SK-N-SH (cell line): ENCODE measurements around the gene GIGYF1.

Experiments
- FOXM1 ChIP-seq: IDR thresholded peaks from 2 replicates; pipeline ENCODE4 v1.4.0; 2012; ENCODE audit warnings: low read depth, mild to moderate bottlenecking
- MXI1 ChIP-seq: IDR thresholded peaks from 2 replicates; pipeline ENCODE4 v1.6.1; 2012; ENCODE audit warnings: mild to moderate bottlenecking, low read depth, low read length, improper control_type of control experiment
- RAD21 ChIP-seq: IDR thresholded peaks from 2 replicates; pipeline ENCODE4 v1.6.1; 2012; ENCODE audit warnings: mild to moderate bottlenecking, low read length
- RCOR1 ChIP-seq: fragments of 150-350 bp; IDR thresholded peaks from 2 replicates; pipeline ENCODE4 v1.6.1; 2017; ENCODE audit warnings: antibody characterized with exemption, low read length
- TAF1 ChIP-seq: IDR thresholded peaks from 2 replicates; pipeline ENCODE4 v1.6.1; 2012; ENCODE audit warnings: low read depth, mild to moderate bottlenecking, low read length, moderate library complexity, borderline replicate concordance
- YY1 ChIP-seq: IDR thresholded peaks from 2 replicates; pipeline ENCODE4 v1.4.0; 2012; ENCODE audit warnings: low read depth, mild to moderate bottlenecking
- TF ChIP-seq, protein P1 (sequence below): IDR thresholded peaks from 2 replicates; pipeline ENCODE4; 2012
- TF ChIP-seq, protein P2 (sequence below): IDR thresholded peaks from 2 replicates; pipeline ENCODE4 v1.4.0; 2012; ENCODE audit warnings: low read depth
- TF ChIP-seq, protein P3 (sequence below): fragments of 200-600 bp; sonication (generic); IDR thresholded peaks from 2 replicates; pipeline ENCODE4 v1.6.1; 2017; ENCODE audit warnings: antibody characterized with exemption, mild to moderate bottlenecking, moderate library complexity
- TF ChIP-seq, protein P4 (sequence below): IDR thresholded peaks from 2 replicates; pipeline ENCODE4 v1.4.0; 2012; ENCODE audit warnings: low read depth, borderline replicate concordance

DNA sequence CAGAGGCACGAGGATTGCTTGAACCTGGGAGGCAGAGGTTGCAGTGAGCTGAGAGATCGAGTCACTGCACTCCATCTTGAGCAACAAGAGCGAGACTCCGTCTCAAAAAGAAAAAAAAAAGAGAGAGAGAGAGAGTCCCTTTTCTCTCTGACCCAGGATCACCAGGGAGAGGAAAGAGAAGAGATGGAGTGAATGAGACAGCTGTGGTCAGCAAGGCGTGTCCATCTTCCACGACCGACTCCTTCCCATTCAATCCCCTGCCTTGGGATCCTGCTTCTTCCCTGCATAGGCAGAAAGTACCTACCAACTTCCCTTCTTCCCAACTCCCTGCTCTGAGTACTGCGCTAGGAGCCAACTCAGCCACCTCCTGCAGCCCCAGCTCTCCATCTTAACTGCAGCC lies 34.1 kb upstream of the GIGYF1 start:
- TF ChIP-seq FOXM1 (no peak), TAF1 (no peak), YY1 (no peak), RAD21 (no peak), MXI1 (no peak), RCOR1 (no peak)
- TF ChIP-seq, protein P1, sequence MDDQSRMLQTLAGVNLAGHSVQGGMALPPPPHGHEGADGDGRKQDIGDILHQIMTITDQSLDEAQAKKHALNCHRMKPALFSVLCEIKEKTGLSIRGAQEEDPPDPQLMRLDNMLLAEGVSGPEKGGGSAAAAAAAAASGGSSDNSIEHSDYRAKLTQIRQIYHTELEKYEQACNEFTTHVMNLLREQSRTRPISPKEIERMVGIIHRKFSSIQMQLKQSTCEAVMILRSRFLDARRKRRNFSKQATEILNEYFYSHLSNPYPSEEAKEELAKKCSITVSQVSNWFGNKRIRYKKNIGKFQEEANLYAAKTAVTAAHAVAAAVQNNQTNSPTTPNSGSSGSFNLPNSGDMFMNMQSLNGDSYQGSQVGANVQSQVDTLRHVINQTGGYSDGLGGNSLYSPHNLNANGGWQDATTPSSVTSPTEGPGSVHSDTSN: no peak
- TF ChIP-seq, protein P2, sequence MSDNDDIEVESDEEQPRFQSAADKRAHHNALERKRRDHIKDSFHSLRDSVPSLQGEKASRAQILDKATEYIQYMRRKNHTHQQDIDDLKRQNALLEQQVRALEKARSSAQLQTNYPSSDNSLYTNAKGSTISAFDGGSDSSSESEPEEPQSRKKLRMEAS: no peak
- TF ChIP-seq, protein P3, sequence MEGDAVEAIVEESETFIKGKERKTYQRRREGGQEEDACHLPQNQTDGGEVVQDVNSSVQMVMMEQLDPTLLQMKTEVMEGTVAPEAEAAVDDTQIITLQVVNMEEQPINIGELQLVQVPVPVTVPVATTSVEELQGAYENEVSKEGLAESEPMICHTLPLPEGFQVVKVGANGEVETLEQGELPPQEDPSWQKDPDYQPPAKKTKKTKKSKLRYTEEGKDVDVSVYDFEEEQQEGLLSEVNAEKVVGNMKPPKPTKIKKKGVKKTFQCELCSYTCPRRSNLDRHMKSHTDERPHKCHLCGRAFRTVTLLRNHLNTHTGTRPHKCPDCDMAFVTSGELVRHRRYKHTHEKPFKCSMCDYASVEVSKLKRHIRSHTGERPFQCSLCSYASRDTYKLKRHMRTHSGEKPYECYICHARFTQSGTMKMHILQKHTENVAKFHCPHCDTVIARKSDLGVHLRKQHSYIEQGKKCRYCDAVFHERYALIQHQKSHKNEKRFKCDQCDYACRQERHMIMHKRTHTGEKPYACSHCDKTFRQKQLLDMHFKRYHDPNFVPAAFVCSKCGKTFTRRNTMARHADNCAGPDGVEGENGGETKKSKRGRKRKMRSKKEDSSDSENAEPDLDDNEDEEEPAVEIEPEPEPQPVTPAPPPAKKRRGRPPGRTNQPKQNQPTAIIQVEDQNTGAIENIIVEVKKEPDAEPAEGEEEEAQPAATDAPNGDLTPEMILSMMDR: no peak
- TF ChIP-seq, protein P4, sequence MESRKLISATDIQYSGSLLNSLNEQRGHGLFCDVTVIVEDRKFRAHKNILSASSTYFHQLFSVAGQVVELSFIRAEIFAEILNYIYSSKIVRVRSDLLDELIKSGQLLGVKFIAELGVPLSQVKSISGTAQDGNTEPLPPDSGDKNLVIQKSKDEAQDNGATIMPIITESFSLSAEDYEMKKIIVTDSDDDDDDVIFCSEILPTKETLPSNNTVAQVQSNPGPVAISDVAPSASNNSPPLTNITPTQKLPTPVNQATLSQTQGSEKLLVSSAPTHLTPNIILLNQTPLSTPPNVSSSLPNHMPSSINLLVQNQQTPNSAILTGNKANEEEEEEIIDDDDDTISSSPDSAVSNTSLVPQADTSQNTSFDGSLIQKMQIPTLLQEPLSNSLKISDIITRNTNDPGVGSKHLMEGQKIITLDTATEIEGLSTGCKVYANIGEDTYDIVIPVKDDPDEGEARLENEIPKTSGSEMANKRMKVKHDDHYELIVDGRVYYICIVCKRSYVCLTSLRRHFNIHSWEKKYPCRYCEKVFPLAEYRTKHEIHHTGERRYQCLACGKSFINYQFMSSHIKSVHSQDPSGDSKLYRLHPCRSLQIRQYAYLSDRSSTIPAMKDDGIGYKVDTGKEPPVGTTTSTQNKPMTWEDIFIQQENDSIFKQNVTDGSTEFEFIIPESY: no peak
